ENCODE results near the gene TGFB2.

The TGFB2 gene

DNA sequence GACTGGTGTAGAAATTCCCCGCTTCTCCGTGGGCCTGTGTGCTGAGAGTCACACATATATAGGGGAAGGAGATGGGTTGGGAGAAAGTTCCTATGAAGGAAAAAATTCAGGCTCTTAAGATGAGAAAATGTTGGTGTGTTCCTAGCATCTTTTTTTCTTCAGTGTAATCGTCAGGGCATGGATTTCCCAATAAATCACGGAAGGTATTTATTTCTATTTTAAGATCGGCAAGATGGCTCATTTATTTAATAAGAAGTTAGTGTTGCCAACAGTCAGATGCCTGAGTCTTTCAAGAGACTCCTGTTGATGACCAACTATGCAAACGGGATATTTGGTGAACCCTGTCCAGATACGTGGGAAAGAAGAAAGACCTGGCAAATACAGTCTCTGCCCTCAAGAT is 58.2 kb downstream of the TGFB2 start:
- Histone ChIP-seq H3K4me3 (ENCODE audit: low read depth in 1 of 2, low read length in 2 of 2) (no peak overlapping the region), H3K9ac (ENCODE audit: low read depth, low read length) (no peak overlapping the region), H2AFZ (ENCODE audit: low read depth, low read length) (no peak overlapping the region), H3K27me3 (ENCODE audit: insufficient read depth, low read length, poor library complexity) (no peaks in the 10 kb centered on the region), H3K4me1 (ENCODE audit: insufficient read depth, low read length) (no peaks in the 10 kb centered on the region), H3K4me2 (ENCODE audit: insufficient read depth, low read length) (no peak overlapping the region), H4K20me1 (ENCODE audit: insufficient read depth, low read length) (no peaks in the 10 kb centered on the region), H3K9me3 (ENCODE audit: insufficient read depth, low read length, severe bottlenecking) (no peaks in the 10 kb centered on the region), H3K79me2 (ENCODE audit: insufficient read depth, low read length) (no peaks in the 10 kb centered on the region), H3K36me3 (ENCODE audit: insufficient read depth, low read length) (no peaks in the 10 kb centered on the region), H3K27ac (ENCODE audit: low read length) (no peak overlapping the region)
- ATAC-seq (ENCODE audit: insufficient read depth, low read depth) (no peak), DNase-seq (no peak)
- TF ChIP-seq, protein P1, sequence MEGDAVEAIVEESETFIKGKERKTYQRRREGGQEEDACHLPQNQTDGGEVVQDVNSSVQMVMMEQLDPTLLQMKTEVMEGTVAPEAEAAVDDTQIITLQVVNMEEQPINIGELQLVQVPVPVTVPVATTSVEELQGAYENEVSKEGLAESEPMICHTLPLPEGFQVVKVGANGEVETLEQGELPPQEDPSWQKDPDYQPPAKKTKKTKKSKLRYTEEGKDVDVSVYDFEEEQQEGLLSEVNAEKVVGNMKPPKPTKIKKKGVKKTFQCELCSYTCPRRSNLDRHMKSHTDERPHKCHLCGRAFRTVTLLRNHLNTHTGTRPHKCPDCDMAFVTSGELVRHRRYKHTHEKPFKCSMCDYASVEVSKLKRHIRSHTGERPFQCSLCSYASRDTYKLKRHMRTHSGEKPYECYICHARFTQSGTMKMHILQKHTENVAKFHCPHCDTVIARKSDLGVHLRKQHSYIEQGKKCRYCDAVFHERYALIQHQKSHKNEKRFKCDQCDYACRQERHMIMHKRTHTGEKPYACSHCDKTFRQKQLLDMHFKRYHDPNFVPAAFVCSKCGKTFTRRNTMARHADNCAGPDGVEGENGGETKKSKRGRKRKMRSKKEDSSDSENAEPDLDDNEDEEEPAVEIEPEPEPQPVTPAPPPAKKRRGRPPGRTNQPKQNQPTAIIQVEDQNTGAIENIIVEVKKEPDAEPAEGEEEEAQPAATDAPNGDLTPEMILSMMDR (IDR thresholded peaks at IDR 0.05; ENCODE audit: borderline replicate concordance, extremely low read depth, low read length, poor library complexity, severe bottlenecking): no peak
- TF ChIP-seq EZH2 (IDR thresholded peaks at IDR 0.05; ENCODE audit: borderline replicate concordance, low read depth, low read length, severe bottlenecking): no peak

DNA sequence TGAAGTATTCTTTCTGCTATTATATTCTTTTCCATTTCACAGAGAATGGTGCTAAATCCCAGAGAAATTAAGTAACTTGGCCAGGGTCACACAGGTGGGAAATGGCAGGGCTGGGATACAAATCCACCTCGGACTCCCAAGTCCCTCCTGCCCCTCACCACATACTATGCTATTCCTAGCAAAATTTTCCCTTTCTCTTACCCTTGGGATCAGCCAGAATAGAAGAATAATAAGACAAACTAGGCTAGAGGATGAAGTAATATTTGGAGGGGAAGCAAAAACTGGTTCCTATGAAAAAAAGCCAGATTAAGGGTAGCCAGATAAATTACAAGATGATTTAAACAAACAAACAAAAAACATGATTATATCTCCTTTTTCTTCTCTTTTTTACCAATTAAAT is 62.5 kb downstream of the TGFB2 start:
- no peak for TF ChIP-seq EZH2 (IDR thresholded peaks at IDR 0.05; ENCODE audit: borderline replicate concordance, low read depth, low read length, severe bottlenecking)
- TF ChIP-seq, protein P1 (IDR thresholded peaks at IDR 0.05; ENCODE audit: borderline replicate concordance, extremely low read depth, low read length, poor library complexity, severe bottlenecking): no peak
- H3K4me2 ChIP-seq (ENCODE audit: insufficient read depth, low read length): no peak overlapping the region
- H3K9me3 ChIP-seq (ENCODE audit: insufficient read depth, low read length, severe bottlenecking): no peaks in the 10 kb centered on the region
- H3K27ac ChIP-seq (ENCODE audit: low read length): no peak overlapping the region
- H3K27me3 ChIP-seq (ENCODE audit: insufficient read depth, low read length, poor library complexity): no peaks in the 10 kb centered on the region
- no peaks in the 10 kb centered on the region for H3K4me1 ChIP-seq (ENCODE audit: insufficient read depth, low read length)
- H3K36me3 ChIP-seq (ENCODE audit: insufficient read depth, low read length): no peaks in the 10 kb centered on the region
- no peak overlapping the region for H3K4me3 ChIP-seq (ENCODE audit: low read depth in 1 of 2, low read length in 2 of 2)
- no peak for DNase-seq
- no peak for ATAC-seq (ENCODE audit: insufficient read depth, low read depth)
- no peak overlapping the region for H2AFZ ChIP-seq (ENCODE audit: low read depth, low read length)
- H4K20me1 ChIP-seq (ENCODE audit: insufficient read depth, low read length): no peaks in the 10 kb centered on the region
- H3K9ac ChIP-seq (ENCODE audit: low read depth, low read length): no peak overlapping the region
- no peaks in the 10 kb centered on the region for H3K79me2 ChIP-seq (ENCODE audit: insufficient read depth, low read length)

DNA sequence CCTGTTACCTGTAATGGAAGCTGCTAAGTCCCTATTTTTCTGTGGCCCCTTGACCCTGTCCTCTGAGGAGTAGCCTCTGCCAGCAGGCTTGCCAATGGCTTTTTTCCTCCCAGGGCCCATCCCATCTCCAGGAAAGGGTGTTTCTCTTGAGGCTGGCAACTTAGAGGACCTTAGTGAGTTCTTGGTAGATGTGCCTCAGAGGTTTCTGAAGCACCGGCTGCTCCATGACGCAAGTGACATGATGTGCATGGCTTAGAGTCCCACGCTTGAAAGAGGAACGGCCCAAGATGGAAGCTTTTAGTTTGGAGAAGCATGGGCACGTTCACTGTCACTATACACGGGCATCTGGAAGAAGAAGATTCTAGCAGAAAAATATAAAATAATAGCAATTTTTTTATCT is 63.0 kb downstream of the TGFB2 start:
- Histone ChIP-seq H2AFZ (ENCODE audit: low read depth, low read length) (no peak overlapping the region), H3K9ac (ENCODE audit: low read depth, low read length) (no peak overlapping the region), H3K4me1 (ENCODE audit: insufficient read depth, low read length) (no peaks in the 10 kb centered on the region), H3K4me2 (ENCODE audit: insufficient read depth, low read length) (no peak overlapping the region), H3K4me3 (ENCODE audit: low read depth in 1 of 2, low read length in 2 of 2) (no peak overlapping the region), H3K36me3 (ENCODE audit: insufficient read depth, low read length) (no peaks in the 10 kb centered on the region), H3K27ac (ENCODE audit: low read length) (no peak overlapping the region), H3K79me2 (ENCODE audit: insufficient read depth, low read length) (no peaks in the 10 kb centered on the region), H3K9me3 (ENCODE audit: insufficient read depth, low read length, severe bottlenecking) (no peaks in the 10 kb centered on the region), H4K20me1 (ENCODE audit: insufficient read depth, low read length) (no peaks in the 10 kb centered on the region), H3K27me3 (ENCODE audit: insufficient read depth, low read length, poor library complexity) (no peaks in the 10 kb centered on the region)
- TF ChIP-seq, protein P1 (IDR thresholded peaks at IDR 0.05; ENCODE audit: borderline replicate concordance, extremely low read depth, low read length, poor library complexity, severe bottlenecking): no peak
- no peak for TF ChIP-seq EZH2 (IDR thresholded peaks at IDR 0.05; ENCODE audit: borderline replicate concordance, low read depth, low read length, severe bottlenecking)
- DNase-seq (no peak), ATAC-seq (ENCODE audit: insufficient read depth, low read depth) (no peak)

DNA sequence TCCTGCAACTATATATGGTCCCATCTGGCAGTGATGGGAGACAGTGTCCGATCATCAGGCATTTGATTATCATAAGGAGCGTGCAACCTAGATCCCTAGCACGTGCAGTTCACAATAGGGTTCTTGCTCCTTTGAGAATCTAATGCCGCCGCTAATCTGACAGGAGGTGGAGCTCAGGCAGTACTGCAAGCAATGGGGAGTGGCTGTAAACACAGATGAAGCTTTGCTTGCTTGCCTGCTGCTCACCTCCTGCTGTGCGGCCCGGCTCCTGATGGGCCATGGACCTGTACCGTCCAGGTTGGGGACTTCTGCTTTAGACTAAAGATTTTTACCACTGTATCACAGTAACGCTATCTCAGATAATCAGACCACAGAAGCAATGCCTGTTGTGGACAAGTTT is 63.8 kb downstream of the TGFB2 start:
- H3K9ac ChIP-seq (ENCODE audit: low read depth, low read length): no peak overlapping the region
- no peaks in the 10 kb centered on the region for H3K27me3 ChIP-seq (ENCODE audit: insufficient read depth, low read length, poor library complexity)
- H3K27ac ChIP-seq (ENCODE audit: low read length): no peak overlapping the region
- no peak overlapping the region for H3K4me2 ChIP-seq (ENCODE audit: insufficient read depth, low read length)
- no peaks in the 10 kb centered on the region for H3K36me3 ChIP-seq (ENCODE audit: insufficient read depth, low read length)
- ATAC-seq (ENCODE audit: insufficient read depth, low read depth) (no peak), DNase-seq (no peak)
- no peaks in the 10 kb centered on the region for H3K4me1 ChIP-seq (ENCODE audit: insufficient read depth, low read length)
- TF ChIP-seq EZH2 (IDR thresholded peaks at IDR 0.05; ENCODE audit: borderline replicate concordance, low read depth, low read length, severe bottlenecking): no peak
- TF ChIP-seq, protein P1 (IDR thresholded peaks at IDR 0.05; ENCODE audit: borderline replicate concordance, extremely low read depth, low read length, poor library complexity, severe bottlenecking): no peak
- no peak overlapping the region for H2AFZ ChIP-seq (ENCODE audit: low read depth, low read length)
- no peak overlapping the region for H3K4me3 ChIP-seq (ENCODE audit: low read depth in 1 of 2, low read length in 2 of 2)
- no peaks in the 10 kb centered on the region for H3K79me2 ChIP-seq (ENCODE audit: insufficient read depth, low read length)
- no peaks in the 10 kb centered on the region for H3K9me3 ChIP-seq (ENCODE audit: insufficient read depth, low read length, severe bottlenecking)
- no peaks in the 10 kb centered on the region for H4K20me1 ChIP-seq (ENCODE audit: insufficient read depth, low read length)

Data from DND-41 (cell line).